Calu3 (cell line): Measurements from ENCODE around the gene GRK6. TPM values are rescaled to one million over a fixed set of nuclear protein-coding genes. Genes with fewer than 3 reads are reported as not detected.
A peak's percentile ranks its signal among the peaks of the same experiment; 100 is the strongest.

Experiments used
- BruUV-seq: library from RNA; stranded (reverse); fragments of 400-500 nt; replicated peaks from 2 replicates; lab custom pipeline; 2021; lab: Mats Ljungman, UMichigan
- CTCF ChIA-PET: fragments of 300-600 bp; sonication (Branson Sonifier 250); formaldehyde crosslinking; loops from one replicate; lab custom pipeline; 2022; ENCODE audit warnings: antibody characterized with exemption; lab: Charles Lee
- DNase-seq: peaks from one replicate; pipeline ENCODE4 v3.0.0; 2022
- H3K27ac Mint-ChIP-seq: one replicate; pipeline ENCODE4 v1.8.0; 2022; ENCODE audit warnings: mixed read lengths; ENCODE audit not compliant: unreplicated experiment
- H3K27me3 Mint-ChIP-seq: one replicate; pipeline ENCODE4 v1.8.0; 2022; ENCODE audit warnings: mixed read lengths; ENCODE audit not compliant: unreplicated experiment
- H3K36me3 Mint-ChIP-seq: one replicate; pipeline ENCODE4 v1.8.0; 2022; ENCODE audit warnings: mild to moderate bottlenecking, moderate library complexity, mixed read lengths; ENCODE audit not compliant: insufficient read depth, unreplicated experiment
- H3K4me1 Mint-ChIP-seq: one replicate; pipeline ENCODE4 v1.8.0; 2022; ENCODE audit warnings: mild to moderate bottlenecking, low read depth, mixed read lengths; ENCODE audit not compliant: unreplicated experiment
- H3K4me3 Mint-ChIP-seq: one replicate; pipeline ENCODE4 v1.8.0; 2022; ENCODE audit warnings: mild to moderate bottlenecking, low read depth, moderate library complexity, mixed read lengths; ENCODE audit not compliant: unreplicated experiment
- H3K9me3 Mint-ChIP-seq: one replicate; pipeline ENCODE4 v1.8.0; 2022; ENCODE audit warnings: low read depth, mixed read lengths; ENCODE audit not compliant: unreplicated experiment
- CTCF ChIP-seq: fragments of 200-600 bp; IDR thresholded peaks from one replicate; pipeline ENCODE4 v1.8.0; 2022; ENCODE audit warnings: antibody characterized with exemption; ENCODE audit not compliant: unreplicated experiment
- intact Hi-C: fragments of 100-400 bp; cut with micrococcal nuclease; formaldehyde crosslinking; loops from one replicate; pipeline ENCODE4 v1.10.0; 2022; ENCODE audit not compliant: unreplicated experiment
- total RNA-seq: library from RNA; stranded (reverse); gene quantifications from 2 replicates; pipeline ENCODE4 v1.2.3, GENCODE V29; 2022

The GRK6 gene
- total RNA-seq, 1 experiment from 2014 or later = 72.6 TPM

- Mint-ChIP-seq H3K4me1 (peaks cover 34% of the 10 kb centered on the region), H3K9me3 (no peaks in the 10 kb centered on the region), H3K27ac (peak overlapping the region; percentile 100), H3K4me3 (peak overlapping the region; percentile 93), H3K27me3 (peaks cover 12% of the 10 kb centered on the region), H3K36me3 (peaks cover 69% of the 10 kb centered on the region)
- BruUV-seq = no TSS peak
- DNase-seq = no peak
- no peak for TF ChIP-seq CTCF
- intact Hi-C loops = no loop called here
- CTCF ChIA-PET = interaction anchor here (1.2 to 3.6 kb wide), 3 partner anchors 25 to 100 kb away, joined by 3 to 33 read pairs (median 23); no protein-coding TSS in a partner anchor
These were observed 1.6 kb downstream of the GRK6 start for GRCh38 chr5:177427919-177428573.

GRCh38 chr5:177428574-177429217, 2.2 kb downstream of the GRK6 start:
- H3K4me1 Mint-ChIP-seq = peaks cover 34% of the 10 kb centered on the region
- H3K36me3 Mint-ChIP-seq = peaks cover 73% of the 10 kb centered on the region
- DNase-seq = no peak
- H3K4me3 Mint-ChIP-seq = no peak overlapping the region
- peaks cover 12% of the 10 kb centered on the region for H3K27me3 Mint-ChIP-seq
- H3K27ac Mint-ChIP-seq = peak overlapping the region; percentile 30
- intact Hi-C loops = no loop called here
- CTCF ChIA-PET = interaction anchor here (0.8 kb wide), 1 partner anchor 17 kb away, joined by 3 read pairs; the partner anchor contains the start of gene PRR7
- no peak for TF ChIP-seq CTCF
- H3K9me3 Mint-ChIP-seq = no peaks in the 10 kb centered on the region
- no TSS peak for BruUV-seq

GRCh38 chr5:177429248-177430040, 3.0 kb downstream of the GRK6 start:
- BruUV-seq = no TSS peak
- peaks cover 73% of the 10 kb centered on the region for H3K36me3 Mint-ChIP-seq
- peak overlapping the region; percentile 30 for H3K27ac Mint-ChIP-seq
- H3K4me1 Mint-ChIP-seq = peaks cover 34% of the 10 kb centered on the region
- H3K4me3 Mint-ChIP-seq = no peak overlapping the region
- H3K27me3 Mint-ChIP-seq = peaks cover 12% of the 10 kb centered on the region
- no peaks in the 10 kb centered on the region for H3K9me3 Mint-ChIP-seq
- no peak for DNase-seq
- TF ChIP-seq CTCF = no peak
- intact Hi-C loops = no loop called here
- CTCF ChIA-PET = interaction anchor here (0.7 to 0.8 kb wide), 3 partner anchors 12 to 105 kb away, joined by 3 read pairs; partner anchors contain the start of gene PRR7

GRCh38 chr5:177430140-177430951, 3.9 kb downstream of the GRK6 start:
- peaks cover 28% of the 10 kb centered on the region for H3K4me1 Mint-ChIP-seq
- no peak overlapping the region for H3K27ac Mint-ChIP-seq
- H3K9me3 Mint-ChIP-seq = no peaks in the 10 kb centered on the region
- no peak for DNase-seq
- TF ChIP-seq CTCF = no peak
- CTCF ChIA-PET = interaction anchor here (0.7 kb wide), 2 partner anchors 11 to 104 kb away, joined by 3 read pairs; no protein-coding TSS in a partner anchor
- peaks cover 12% of the 10 kb centered on the region for H3K27me3 Mint-ChIP-seq
- peaks cover 76% of the 10 kb centered on the region for H3K36me3 Mint-ChIP-seq
- peak overlapping the region; percentile 12 for H3K4me3 Mint-ChIP-seq
- intact Hi-C loops = no loop called here
- BruUV-seq = no TSS peak
